Measurements from ENCODE around the gene CLEC3B. TPM values are rescaled to one million over a fixed set of nuclear protein-coding genes. Genes with fewer than 3 reads are reported as not detected.

The CLEC3B gene
- total RNA-seq, 2 donors from 2014 or later: 0.99 TPM; not detected in 1

Other genes with a start within 250 kb of the CLEC3B start
- gene TMEM42, start 164.4 kb upstream of the CLEC3B start, total RNA-seq: 10 to 100 TPM; 10.5 to 13.9 TPM
- gene TGM4, start 151.7 kb upstream of the CLEC3B start, total RNA-seq: not detected
- gene ZDHHC3, start 50.1 kb upstream of the CLEC3B start, total RNA-seq: 10 to 100 TPM; 43.5 to 51.4 TPM
- 10 to 100 TPM; 36.5 to 36.9 TPM for gene EXOSC7, start 50.1 kb upstream of the CLEC3B start, total RNA-seq
- gene CDCP1, start 120.1 kb downstream of the CLEC3B start, total RNA-seq: under 1 TPM; 0.31 to 0.32 TPM
- 1 to 10 TPM in 1 of 2 donors, under 1 TPM in 1; 0.25 to 6.5 TPM for gene TMEM158, start 200.0 kb downstream of the CLEC3B start, total RNA-seq